Measurements from ENCODE around the gene PPP1R8.

DNA sequence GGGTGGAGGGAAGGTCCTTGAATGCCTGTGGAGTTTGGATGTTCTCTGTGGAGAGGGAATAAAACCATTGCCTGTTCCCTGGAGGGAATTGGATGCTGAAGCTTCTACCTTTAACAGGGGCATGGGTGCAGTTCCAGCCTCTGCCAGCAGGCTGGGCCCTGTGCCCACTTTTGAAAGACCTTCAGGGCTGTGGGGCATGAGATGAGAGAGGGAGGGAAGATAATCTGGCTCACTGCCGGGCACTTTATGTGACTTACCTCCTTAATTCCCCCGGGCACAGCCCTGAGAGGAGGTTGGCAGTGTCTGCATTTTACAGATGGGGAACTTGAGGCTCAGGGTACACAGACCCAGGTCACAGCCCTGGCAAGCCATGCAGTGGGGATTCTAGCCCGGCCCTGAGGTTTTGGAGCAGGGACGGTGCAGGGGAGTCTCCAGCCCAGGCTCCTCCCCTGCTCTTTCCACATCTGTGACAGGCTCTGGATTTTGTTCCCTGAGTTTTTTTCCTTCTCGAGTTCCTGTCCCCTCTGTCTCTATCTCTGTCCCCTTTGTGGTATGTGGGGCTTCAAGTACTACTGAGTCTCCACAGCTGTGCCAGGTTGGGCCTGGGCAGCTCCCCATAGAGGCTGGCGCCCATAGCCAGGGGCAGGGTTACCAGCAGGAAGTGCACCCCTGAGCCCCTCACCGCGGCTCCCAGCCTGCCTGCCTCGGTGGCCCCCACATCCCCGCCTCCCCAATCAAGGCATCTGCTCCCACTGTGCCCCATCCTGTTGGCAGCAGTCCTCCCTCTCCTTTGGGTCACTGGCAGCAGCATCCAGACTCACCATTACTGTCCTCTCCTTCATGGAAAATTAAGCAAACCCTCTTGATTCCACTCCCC is 27.7 kb downstream of the PPP1R8 start:
- TF ChIP-seq, protein P1, sequence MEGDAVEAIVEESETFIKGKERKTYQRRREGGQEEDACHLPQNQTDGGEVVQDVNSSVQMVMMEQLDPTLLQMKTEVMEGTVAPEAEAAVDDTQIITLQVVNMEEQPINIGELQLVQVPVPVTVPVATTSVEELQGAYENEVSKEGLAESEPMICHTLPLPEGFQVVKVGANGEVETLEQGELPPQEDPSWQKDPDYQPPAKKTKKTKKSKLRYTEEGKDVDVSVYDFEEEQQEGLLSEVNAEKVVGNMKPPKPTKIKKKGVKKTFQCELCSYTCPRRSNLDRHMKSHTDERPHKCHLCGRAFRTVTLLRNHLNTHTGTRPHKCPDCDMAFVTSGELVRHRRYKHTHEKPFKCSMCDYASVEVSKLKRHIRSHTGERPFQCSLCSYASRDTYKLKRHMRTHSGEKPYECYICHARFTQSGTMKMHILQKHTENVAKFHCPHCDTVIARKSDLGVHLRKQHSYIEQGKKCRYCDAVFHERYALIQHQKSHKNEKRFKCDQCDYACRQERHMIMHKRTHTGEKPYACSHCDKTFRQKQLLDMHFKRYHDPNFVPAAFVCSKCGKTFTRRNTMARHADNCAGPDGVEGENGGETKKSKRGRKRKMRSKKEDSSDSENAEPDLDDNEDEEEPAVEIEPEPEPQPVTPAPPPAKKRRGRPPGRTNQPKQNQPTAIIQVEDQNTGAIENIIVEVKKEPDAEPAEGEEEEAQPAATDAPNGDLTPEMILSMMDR (IDR thresholded peaks at IDR 0.05) = peak; percentile 76 to 94 (median 93)
- TF ChIP-seq POLR2AphosphoS5 (IDR thresholded peaks at IDR 0.05) (peak in 1 of 2 donors; percentile 41), POLR2A (IDR thresholded peaks at IDR 0.05; ENCODE audit: low read depth) (no peak)
